K562 (cell line): Measurements from ENCODE around the gene MUC15.

ENCODE experiments used
- POLR2A ChIP-seq: fragments of 450-650 bp; conservative IDR thresholded peaks from 2 replicates; pipeline ENCODE4 v1.6.1; 2016
- SETDB1 ChIP-seq: IDR thresholded peaks from one replicate; pipeline ENCODE4 v1.6.1; 2012; ENCODE audit warnings: low read length, control low read depth, inconsistent platforms

DNA sequence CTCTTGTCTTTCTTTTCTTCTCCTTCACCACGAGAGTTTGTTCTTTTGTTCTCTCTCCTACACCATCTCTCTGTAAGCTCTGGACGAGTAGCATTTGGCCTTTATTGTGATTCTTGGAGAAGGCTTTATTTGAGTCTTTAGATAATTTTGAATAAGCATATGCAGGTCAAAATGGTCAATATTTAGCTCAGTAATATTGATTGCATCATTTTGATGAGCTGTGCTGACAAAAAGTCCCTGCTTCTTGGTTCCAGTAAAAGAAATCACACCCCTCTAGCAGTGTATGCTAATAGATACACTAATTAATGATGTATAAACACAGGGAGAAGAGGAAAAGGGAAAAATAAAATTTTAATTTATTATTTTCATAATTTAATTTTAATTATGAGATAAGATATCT, 25.8 kb upstream of the MUC15 start:
- TF ChIP-seq POLR2A (no peak), SETDB1 (no peak)
